WERI-Rb-1 (cell line): ENCODE measurements around the gene TK1.

Experiments
- DNase-seq: peaks from one replicate; pipeline ENCODE4 v3.0.0-alpha.2; 2020
- H3K27ac ChIP-seq: fragments of 250-450 bp; sonication (Bioruptor Pico); 2 replicates; pipeline ENCODE4 v1.5.1; 2020; ENCODE audit warnings: mild to moderate bottlenecking, moderate library complexity
- H3K27me3 ChIP-seq: fragments of 250-450 bp; sonication (Bioruptor Pico); 2 replicates; pipeline ENCODE4 v1.5.1; 2021; ENCODE audit warnings: mild to moderate bottlenecking, low read depth, moderate library complexity; ENCODE audit not compliant: insufficient read depth, severe bottlenecking
- H3K36me3 ChIP-seq: fragments of 250-450 bp; sonication (Bioruptor Pico); 2 replicates; pipeline ENCODE4 v1.5.1; 2020; ENCODE audit warnings: mild to moderate bottlenecking, moderate library complexity
- H3K4me3 ChIP-seq: 2 replicates; pipeline ENCODE4 v1.5.1; 2011; ENCODE audit warnings: low read depth, mild to moderate bottlenecking, control low read depth, low read length
- H3K9me3 ChIP-seq: fragments of 250-450 bp; sonication (Bioruptor Pico); 2 replicates; pipeline ENCODE4 v1.5.1; 2021; ENCODE audit warnings: mild to moderate bottlenecking, moderate library complexity; ENCODE audit not compliant: severe bottlenecking
- TF ChIP-seq, protein P1 (sequence below): IDR thresholded peaks from 2 replicates; pipeline ENCODE4 v1.5.1; 2011; ENCODE audit warnings: low read depth, mild to moderate bottlenecking, control low read depth, inconsistent platforms, low read length

Gene TK1

DNA sequence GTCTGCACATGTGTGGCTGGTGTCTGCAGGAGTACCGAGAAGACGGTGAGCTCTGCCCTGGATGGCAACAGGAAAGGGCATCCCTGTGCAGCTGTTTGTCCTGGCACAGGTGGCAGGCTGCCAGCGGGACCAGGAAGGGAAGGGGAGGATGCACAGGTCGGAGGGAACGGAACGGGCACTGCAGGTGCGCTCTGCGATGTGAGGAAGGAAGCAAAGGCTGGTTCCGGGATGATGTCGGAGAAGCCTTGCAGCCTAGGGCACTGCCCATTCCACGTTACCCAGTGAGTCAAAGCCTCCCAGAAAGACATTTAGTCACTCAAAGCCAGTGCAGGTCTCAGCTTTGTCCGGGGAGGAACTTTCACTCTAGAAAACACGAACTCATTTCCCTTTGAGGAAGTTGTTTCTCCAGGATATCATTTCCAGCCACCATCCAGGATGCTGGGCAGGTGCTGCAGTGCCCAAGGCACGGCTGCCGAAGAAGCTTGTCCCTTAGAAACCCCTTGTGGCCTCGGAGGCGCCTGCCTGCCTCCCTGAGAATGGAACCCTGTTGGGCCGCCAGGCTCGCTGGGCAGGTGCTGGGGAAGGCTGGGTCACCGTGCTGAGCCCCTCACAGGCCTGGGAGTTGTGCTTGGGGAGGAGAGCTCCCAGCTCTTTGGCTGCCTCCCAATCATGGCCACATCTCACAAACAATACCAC lies 40.1 kb upstream of the TK1 start:
- Histone ChIP-seq H3K36me3 (peaks cover 32% of the 10 kb centered on the region), H3K4me3 (no peak overlapping the region), H3K27ac (no peak overlapping the region), H3K27me3 (no peaks in the 10 kb centered on the region), H3K9me3 (no peaks in the 10 kb centered on the region)
- DNase-seq = no peak
- TF ChIP-seq, protein P1, sequence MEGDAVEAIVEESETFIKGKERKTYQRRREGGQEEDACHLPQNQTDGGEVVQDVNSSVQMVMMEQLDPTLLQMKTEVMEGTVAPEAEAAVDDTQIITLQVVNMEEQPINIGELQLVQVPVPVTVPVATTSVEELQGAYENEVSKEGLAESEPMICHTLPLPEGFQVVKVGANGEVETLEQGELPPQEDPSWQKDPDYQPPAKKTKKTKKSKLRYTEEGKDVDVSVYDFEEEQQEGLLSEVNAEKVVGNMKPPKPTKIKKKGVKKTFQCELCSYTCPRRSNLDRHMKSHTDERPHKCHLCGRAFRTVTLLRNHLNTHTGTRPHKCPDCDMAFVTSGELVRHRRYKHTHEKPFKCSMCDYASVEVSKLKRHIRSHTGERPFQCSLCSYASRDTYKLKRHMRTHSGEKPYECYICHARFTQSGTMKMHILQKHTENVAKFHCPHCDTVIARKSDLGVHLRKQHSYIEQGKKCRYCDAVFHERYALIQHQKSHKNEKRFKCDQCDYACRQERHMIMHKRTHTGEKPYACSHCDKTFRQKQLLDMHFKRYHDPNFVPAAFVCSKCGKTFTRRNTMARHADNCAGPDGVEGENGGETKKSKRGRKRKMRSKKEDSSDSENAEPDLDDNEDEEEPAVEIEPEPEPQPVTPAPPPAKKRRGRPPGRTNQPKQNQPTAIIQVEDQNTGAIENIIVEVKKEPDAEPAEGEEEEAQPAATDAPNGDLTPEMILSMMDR = no peak

DNA sequence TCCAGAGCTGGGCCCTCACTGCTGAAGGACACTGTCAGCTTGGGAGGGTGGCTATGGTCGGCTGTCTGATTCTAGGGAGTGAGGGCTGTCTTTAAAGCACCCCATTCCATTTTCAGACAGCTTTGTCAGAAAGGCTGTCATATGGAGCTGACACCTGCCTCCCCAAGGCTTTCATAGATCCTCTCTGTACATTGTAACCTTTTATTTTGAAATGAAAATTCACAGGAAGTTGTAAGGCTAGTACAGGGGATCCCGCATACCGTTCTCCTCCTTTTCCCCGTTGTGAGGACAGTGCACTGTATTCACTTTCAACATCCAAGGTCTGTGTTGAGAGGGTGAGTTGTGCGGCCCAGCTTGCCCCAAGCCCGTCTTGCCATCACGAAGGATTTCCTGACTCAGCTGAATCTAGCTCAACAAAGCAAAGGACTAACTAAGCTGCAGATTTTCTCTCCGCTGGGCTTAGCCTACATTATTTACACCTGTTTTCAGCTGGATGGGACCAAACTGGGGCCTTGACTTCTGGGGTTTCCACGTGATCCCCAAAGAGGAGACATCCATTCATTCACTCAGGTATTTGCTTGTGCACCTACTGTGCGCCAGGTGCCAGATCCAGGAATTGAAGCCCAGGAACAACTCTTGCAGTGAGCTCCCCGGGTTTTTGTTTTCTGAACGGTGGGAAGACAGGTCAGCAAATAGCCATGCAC lies 39.4 kb upstream of the TK1 start:
- Histone ChIP-seq H3K4me3 (no peak overlapping the region), H3K36me3 (peaks cover 39% of the 10 kb centered on the region), H3K27me3 (no peaks in the 10 kb centered on the region), H3K27ac (no peak overlapping the region), H3K9me3 (no peaks in the 10 kb centered on the region)
- DNase-seq = no peak
- TF ChIP-seq, protein P1 = no peak

DNA sequence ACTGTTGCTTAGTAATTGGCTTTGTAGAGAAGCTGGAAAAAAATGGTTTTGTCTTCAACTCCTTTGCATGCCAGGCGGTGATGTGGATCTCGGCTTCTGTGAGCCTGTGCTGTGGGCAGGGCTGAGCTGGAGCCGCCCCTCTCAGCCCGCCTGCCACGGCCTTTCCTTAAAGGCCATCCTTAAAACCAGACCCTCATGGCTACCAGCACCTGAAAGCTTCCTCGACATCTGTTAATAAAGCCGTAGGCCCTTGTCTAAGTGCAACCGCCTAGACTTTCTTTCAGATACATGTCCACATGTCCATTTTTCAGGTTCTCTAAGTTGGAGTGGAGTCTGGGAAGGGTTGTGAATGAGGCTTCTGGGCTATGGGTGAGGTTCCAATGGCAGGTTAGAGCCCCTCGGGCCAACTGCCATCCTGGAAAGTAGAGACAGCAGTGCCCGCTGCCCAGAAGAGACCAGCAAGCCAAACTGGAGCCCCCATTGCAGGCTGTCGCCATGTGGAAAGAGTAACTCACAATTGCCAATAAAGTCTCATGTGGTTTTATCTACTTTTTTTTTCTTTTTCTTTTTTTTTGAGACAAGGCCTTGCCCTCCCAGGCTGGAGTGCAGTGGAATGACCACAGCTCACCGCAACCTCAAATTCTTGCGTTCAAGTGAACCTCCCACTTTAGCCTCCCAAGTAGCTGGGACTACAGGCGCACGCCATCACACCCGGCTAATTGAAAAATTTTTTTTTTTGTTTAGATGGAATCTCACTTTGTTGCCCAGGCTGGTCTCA lies 38.4 kb upstream of the TK1 start:
- peak overlapping the region; percentile 10 for H3K27ac ChIP-seq
- TF ChIP-seq, protein P1 = no peak
- no peaks in the 10 kb centered on the region for H3K27me3 ChIP-seq
- H3K4me3 ChIP-seq = no peak overlapping the region
- no peak for DNase-seq
- H3K9me3 ChIP-seq = no peaks in the 10 kb centered on the region
- peaks cover 48% of the 10 kb centered on the region for H3K36me3 ChIP-seq

DNA sequence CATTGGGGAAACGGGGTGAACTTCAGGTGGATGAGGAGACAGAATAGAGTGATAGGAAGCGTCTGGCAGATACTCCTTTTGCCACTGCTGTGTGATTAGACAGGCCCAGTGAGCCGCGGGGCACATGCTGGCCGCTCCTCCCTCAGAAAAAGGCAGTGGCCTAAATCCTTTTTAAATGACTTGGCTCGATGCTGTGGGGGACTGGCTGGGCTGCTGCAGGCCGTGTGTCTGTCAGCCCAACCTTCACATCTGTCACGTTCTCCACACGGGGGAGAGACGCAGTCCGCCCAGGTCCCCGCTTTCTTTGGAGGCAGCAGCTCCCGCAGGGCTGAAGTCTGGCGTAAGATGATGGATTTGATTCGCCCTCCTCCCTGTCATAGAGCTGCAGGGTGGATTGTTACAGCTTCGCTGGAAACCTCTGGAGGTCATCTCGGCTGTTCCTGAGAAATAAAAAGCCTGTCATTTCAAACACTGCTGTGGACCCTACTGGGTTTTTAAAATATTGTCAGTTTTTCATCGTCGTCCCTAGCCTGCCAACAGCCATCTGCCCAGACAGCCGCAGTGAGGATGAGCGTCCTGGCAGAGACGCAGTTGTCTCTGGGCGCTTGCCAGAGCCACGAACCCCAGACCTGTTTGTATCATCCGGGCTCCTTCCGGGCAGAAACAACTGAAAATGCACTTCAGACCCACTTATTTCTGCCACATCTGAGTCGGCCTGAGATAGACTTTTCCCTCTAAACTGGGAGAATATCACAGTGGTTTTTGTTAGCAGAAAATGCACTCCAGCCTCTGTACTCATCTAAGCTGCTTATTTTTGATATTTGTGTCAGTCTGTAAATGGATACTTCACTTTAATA lies 37.6 kb upstream of the TK1 start:
- no peaks in the 10 kb centered on the region for H3K27me3 ChIP-seq
- H3K9me3 ChIP-seq = no peaks in the 10 kb centered on the region
- peaks cover 55% of the 10 kb centered on the region for H3K36me3 ChIP-seq
- peak; percentile 71 for DNase-seq
- TF ChIP-seq, protein P1 = no peak
- no peak overlapping the region for H3K4me3 ChIP-seq
- H3K27ac ChIP-seq = peak overlapping the region; percentile 40

DNA sequence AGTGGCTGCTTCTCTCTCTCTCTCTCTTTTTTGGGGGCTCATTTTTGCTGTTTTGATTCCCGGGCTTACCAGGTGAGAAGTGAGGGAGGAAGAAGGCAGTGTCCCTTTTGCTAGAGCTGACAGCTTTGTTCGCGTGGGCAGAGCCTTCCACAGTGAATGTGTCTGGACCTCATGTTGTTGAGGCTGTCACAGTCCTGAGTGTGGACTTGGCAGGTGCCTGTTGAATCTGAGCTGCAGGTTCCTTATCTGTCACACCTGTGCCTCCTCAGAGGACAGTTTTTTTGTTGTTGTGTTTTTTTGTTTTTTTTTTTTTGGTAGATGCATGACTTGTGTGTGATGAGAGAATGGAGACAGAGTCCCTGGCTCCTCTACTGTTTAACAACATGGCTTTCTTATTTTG lies 36.9 kb upstream of the TK1 start:
- Histone ChIP-seq H3K27ac (peak overlapping the region; percentile 40), H3K9me3 (no peaks in the 10 kb centered on the region), H3K27me3 (no peaks in the 10 kb centered on the region), H3K4me3 (no peak overlapping the region), H3K36me3 (peaks cover 62% of the 10 kb centered on the region)
- TF ChIP-seq, protein P1 = no peak
- no peak for DNase-seq
